RWPE2 (cell line): ENCODE data around the gene DLG3.

Source experiments
- ATAC-seq: fragments of 200-7000 bp; cut with Tn5 transposase; 3 replicates; pipeline ENCODE4 v1.9.1; 2021; ENCODE audit warnings: low read depth
- DNase-seq: peaks from one replicate; pipeline ENCODE4 v3.0.0-alpha.2; 2020; ENCODE audit warnings: low spot score
- H3K27ac ChIP-seq: fragments of 450-650 bp; 2 replicates; pipeline ENCODE4 v1.5.1; 2017; ENCODE audit warnings: mild to moderate bottlenecking; ENCODE audit not compliant: poor library complexity, severe bottlenecking
- H3K27me3 ChIP-seq: fragments of 250-450 bp; sonication (Bioruptor Pico); 2 replicates; pipeline ENCODE4 v1.5.1; 2021; ENCODE audit warnings: mild to moderate bottlenecking, moderate library complexity; ENCODE audit not compliant: insufficient read depth, poor library complexity, severe bottlenecking
- H3K36me3 ChIP-seq: fragments of 250-450 bp; sonication (Bioruptor Pico); 2 replicates; pipeline ENCODE4 v1.5.1; 2020; ENCODE audit warnings: low read depth, mild to moderate bottlenecking, moderate library complexity
- H3K4me1 ChIP-seq: fragments of 250-450 bp; sonication (Bioruptor Pico); 2 replicates; pipeline ENCODE4 v1.5.1; 2021; ENCODE audit warnings: mild to moderate bottlenecking, moderate library complexity; ENCODE audit not compliant: insufficient read depth, poor library complexity, severe bottlenecking
- H3K4me3 ChIP-seq: fragments of 250-450 bp; sonication (Bioruptor Pico); 2 replicates; pipeline ENCODE4 v1.5.1; 2021; ENCODE audit warnings: mild to moderate bottlenecking, moderate library complexity; ENCODE audit not compliant: severe bottlenecking
- H3K9me3 ChIP-seq: fragments of 250-450 bp; sonication (Bioruptor Pico); 2 replicates; pipeline ENCODE4 v1.5.1; 2021; ENCODE audit warnings: mild to moderate bottlenecking, moderate library complexity; ENCODE audit not compliant: severe bottlenecking
- TF ChIP-seq, protein P1 (sequence below): fragments of 450-650 bp; IDR thresholded peaks from one replicate; pipeline ENCODE4 v1.5.1; 2017; ENCODE audit warnings: mild to moderate bottlenecking, moderate library complexity; ENCODE audit not compliant: poor library complexity, severe bottlenecking

Gene DLG3

DNA sequence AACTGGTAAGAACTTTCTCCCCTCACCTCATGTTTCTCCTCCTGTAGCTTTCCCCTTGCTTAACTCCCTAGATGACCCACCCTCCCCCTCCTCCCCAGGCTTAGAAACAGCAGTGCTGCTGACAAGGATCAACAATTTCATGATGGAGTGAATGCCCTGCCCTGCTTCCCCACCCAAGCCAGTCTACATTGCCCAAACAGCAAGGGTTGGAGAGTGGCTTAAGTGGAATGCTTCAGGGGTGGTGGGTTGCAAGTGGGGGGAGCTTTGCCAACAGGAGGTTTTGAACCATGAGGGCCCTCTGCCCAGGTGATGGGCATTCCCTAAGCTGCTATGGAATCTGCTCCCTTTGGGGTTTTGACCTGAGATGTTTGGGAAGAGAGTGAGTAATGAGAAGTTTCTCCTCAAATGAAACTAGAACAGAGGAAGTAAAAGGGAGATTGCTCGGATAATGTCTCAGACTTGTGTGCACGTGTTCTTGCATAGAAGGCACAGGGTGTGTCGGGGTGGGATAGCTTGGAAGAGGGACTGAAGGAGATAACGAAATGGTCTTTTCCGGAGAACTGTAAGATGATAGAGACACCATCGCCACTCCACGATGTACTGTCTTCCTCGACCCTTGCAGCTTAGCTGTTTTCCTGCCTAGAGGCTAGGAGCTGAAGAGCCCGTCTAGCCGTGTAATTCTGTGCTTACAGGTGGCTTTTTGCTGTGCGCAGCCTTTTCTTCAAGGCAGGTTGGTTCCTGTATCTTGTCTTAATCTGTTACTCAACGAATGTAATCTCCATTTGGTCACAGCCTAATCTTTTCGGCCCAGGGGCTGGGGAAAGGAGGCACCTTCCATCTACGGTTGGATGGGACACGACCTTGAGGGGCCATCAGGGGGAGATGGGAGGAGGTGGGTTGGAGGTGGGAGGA lies 11.4 kb upstream of the DLG3 start:
- H3K36me3 ChIP-seq: no peaks in the 10 kb centered on the region
- H3K4me1 ChIP-seq: peaks cover 3% of the 10 kb centered on the region
- H3K27ac ChIP-seq: peak overlapping the region; percentile 4
- H3K27me3 ChIP-seq: no peaks in the 10 kb centered on the region
- ATAC-seq: no peak
- H3K9me3 ChIP-seq: no peaks in the 10 kb centered on the region
- H3K4me3 ChIP-seq: peak overlapping the region; percentile 44
- DNase-seq: no peak
- TF ChIP-seq, protein P1, sequence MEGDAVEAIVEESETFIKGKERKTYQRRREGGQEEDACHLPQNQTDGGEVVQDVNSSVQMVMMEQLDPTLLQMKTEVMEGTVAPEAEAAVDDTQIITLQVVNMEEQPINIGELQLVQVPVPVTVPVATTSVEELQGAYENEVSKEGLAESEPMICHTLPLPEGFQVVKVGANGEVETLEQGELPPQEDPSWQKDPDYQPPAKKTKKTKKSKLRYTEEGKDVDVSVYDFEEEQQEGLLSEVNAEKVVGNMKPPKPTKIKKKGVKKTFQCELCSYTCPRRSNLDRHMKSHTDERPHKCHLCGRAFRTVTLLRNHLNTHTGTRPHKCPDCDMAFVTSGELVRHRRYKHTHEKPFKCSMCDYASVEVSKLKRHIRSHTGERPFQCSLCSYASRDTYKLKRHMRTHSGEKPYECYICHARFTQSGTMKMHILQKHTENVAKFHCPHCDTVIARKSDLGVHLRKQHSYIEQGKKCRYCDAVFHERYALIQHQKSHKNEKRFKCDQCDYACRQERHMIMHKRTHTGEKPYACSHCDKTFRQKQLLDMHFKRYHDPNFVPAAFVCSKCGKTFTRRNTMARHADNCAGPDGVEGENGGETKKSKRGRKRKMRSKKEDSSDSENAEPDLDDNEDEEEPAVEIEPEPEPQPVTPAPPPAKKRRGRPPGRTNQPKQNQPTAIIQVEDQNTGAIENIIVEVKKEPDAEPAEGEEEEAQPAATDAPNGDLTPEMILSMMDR: no peak

DNA sequence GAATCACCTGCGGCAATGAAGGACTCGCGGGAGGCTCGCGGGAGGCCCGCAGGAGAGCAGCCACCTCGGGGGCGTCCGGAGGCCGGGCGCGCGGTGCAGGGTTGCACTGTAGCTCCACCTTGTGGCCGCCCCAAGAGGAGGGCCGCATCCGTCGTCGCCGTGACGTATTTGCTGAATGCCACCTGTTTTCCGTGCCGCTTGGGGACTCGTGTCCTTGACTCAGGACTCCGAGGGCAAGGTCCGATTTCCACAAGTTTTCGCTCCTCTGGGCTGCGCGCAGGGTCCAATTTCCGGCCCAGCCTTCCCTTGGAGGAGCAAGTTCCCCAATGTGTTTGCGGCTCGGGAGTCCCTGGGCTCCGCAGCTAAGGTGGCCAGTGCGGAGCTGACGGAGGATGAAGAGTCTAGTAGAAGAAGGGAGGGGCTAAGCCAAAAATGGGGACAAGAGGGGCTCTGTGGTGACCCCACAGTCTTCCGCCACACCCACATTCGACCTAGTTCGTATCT lies 10.7 kb upstream of the DLG3 start:
- ATAC-seq (peak; percentile 28), DNase-seq (no peak)
- H3K4me3 ChIP-seq: peak overlapping the region; percentile 44
- no peaks in the 10 kb centered on the region for H3K9me3 ChIP-seq
- no peaks in the 10 kb centered on the region for H3K27me3 ChIP-seq
- TF ChIP-seq, protein P1: peak; percentile 71
- H3K27ac ChIP-seq: peak overlapping the region; percentile 4
- H3K36me3 ChIP-seq: no peaks in the 10 kb centered on the region
- peaks cover 9% of the 10 kb centered on the region for H3K4me1 ChIP-seq

DNA sequence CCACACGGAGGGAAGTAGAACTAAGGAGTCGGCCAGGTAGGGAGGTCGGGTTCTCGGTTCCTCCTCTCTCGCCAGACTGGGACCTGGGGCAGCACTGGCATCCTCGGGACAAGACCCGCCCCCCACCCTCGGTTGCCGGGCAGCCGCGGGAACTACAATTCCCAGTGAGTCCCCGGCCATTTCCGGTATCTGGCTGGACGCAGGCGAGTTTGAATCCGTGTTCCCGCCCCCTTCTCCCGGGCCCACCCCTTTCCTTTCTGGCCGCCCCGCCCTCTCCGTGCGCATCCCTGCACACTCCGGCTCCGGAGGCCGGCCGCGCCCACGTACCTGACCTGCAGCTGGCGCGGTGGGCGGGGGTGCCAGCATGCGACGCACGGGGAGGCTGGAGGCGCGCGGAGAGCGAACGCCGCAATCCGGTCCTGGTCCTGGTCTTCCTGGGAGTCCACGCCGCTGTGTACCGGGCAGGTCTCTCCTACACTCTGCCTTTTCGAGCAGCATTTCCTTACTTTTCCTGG lies 10.2 kb upstream of the DLG3 start:
- DNase-seq: peak; percentile 89
- no peaks in the 10 kb centered on the region for H3K9me3 ChIP-seq
- peaks cover 9% of the 10 kb centered on the region for H3K4me1 ChIP-seq
- peak overlapping the region; percentile 44 for H3K4me3 ChIP-seq
- no peaks in the 10 kb centered on the region for H3K36me3 ChIP-seq
- H3K27ac ChIP-seq: peak overlapping the region; percentile 39
- TF ChIP-seq, protein P1: no peak
- no peaks in the 10 kb centered on the region for H3K27me3 ChIP-seq
- ATAC-seq: peak; percentile 84

DNA sequence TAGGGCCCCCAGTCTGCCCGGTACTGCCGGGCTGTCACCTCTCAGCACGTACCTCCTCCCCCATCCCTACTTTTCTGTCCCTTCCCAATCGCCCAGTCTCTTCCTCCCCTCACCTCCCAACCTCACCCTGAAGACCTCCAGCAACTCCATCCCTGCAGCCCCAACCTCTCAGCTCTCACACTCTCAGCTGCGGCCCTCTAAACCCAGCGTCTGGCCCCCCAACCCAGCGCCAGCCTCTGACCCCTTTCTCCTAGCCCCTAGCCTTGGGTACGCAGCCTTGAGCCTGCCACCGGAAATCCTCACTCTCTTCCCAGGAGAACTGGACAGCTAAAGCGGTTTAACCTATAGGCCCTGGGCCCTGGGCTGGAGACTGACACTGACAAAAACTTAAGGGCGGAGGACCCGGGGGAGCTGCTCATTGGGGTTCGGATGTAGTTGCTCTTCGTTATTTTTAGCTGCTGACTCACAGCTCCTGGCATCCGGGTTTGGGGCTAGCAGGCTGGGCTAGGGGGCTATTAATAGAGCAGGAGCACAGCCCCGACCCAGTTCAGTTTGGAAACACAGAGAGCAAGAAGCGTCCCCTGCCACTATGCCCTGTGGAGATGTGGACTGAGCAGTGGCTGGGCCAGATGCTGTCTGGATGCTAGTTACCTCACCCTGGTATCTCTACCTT lies 9.6 kb upstream of the DLG3 start:
- TF ChIP-seq, protein P1: no peak
- ATAC-seq: no peak
- H3K27me3 ChIP-seq: no peaks in the 10 kb centered on the region
- H3K36me3 ChIP-seq: no peaks in the 10 kb centered on the region
- DNase-seq: no peak
- H3K27ac ChIP-seq: peak overlapping the region; percentile 39
- H3K4me1 ChIP-seq: peaks cover 9% of the 10 kb centered on the region
- peak overlapping the region; percentile 44 for H3K4me3 ChIP-seq
- no peaks in the 10 kb centered on the region for H3K9me3 ChIP-seq
